ENCODE results near the gene PPP1R3F. TPM values are rescaled to one million over a fixed set of nuclear protein-coding genes. Genes with fewer than 3 reads are reported as not detected.
"Not testable (repeated sequence)": the region's sequence is repeated elsewhere in the genome, so short reads cannot be mapped to it uniquely, and the experiment has no call there.

PPP1R3F gene
- total RNA-seq, 4 donors from 2014 or later, result 2.0 to 18.7 (median 2.8) TPM

DNA sequence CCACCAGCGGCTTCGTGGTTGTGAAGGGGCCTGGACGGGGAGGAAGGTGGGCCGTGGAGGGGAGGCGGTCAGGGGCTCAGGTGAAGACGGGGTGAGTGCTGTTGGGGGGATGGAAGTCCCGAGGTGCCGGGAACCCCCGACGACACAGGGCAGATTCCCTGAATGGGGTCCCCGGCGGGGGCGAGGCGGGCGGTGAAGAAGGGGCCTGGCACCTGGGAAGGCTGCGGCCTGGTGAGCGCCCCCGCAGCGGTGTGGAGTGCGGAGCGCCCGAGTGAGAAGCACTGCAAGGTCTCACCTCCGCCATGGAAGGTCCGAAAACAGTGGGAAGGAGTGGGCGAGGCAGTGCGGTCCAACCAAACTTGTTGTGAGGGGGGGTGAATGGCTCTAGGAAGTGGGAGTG lies 62.2 kb downstream of the PPP1R3F start:
- H3K27me3 ChIP-seq; H3K4me1 ChIP-seq; in situ Hi-C loops (cut with MboI; ENCODE audit: low pct_ligation_motif_present in 1 of 4, low pct_unique_long_range_greater_than_20kb in 1 of 4, low sequenced_read_pairs in 3 of 4); H3K36me3 ChIP-seq; DNase-seq; H3K9me3 ChIP-seq; intact Hi-C loops (cut with DNase I; ENCODE audit: low total_unique reads); H3K4me3 ChIP-seq; H3K27ac ChIP-seq: not testable (repeated sequence)
- 94% methylated on average over 12 of the region's 26 CpGs; no CpG with 5 or more reads in 1 of the 2 donors for WGBS, 2 donors (ENCODE audit: low coverage in 1 of 2)

Other genes starting within 250 kb of the PPP1R3F start
- 10 to 100 TPM; 31.7 to 45.6 (median 44.7) TPM for gene TFE3, start 226.4 kb upstream of the PPP1R3F start, total RNA-seq
- gene CCDC120, start 210.8 kb upstream of the PPP1R3F start, total RNA-seq, result 10 to 100 TPM in 2 of 4 donors, 1 to 10 TPM in 2; 4.4 to 19.1 (median 9.9) TPM
- 10 to 100 TPM in 2 of 4 donors, 1 to 10 TPM in 2; 3.4 to 16.8 (median 9.2) TPM for gene PRAF2, start 195.8 kb upstream of the PPP1R3F start, total RNA-seq
- gene WDR45, start 189.9 kb upstream of the PPP1R3F start, total RNA-seq, result 100 to 1,000 TPM in 2 of 4 donors, 10 to 100 TPM in 2; 73.5 to 205 (median 117) TPM
- gene GPKOW, start 146.1 kb upstream of the PPP1R3F start, total RNA-seq, result 10 to 100 TPM; 10.7 to 21.8 (median 18.0) TPM
- gene MAGIX, start 107.0 kb upstream of the PPP1R3F start, total RNA-seq, result 10 to 100 TPM in 3 of 4 donors, 1 to 10 TPM in 1; 5.6 to 28.8 (median 12.7) TPM
- gene PLP2, start 97.9 kb upstream of the PPP1R3F start, total RNA-seq, result 10 to 100 TPM; 31.0 to 60.3 (median 43.2) TPM
- gene PRICKLE3, start 83.4 kb upstream of the PPP1R3F start, total RNA-seq, result 10 to 100 TPM; 14.5 to 40.0 (median 33.2) TPM
- gene SYP, start 69.6 kb upstream of the PPP1R3F start, total RNA-seq, result 1 to 10 TPM; 1.1 to 7.6 (median 5.0) TPM
- 1 to 10 TPM in 1 of 4 donors, under 1 TPM in 2, not detected in 1; 0.32 to 2.8 (median 0.96) TPM for gene CACNA1F, start 36.5 kb upstream of the PPP1R3F start, total RNA-seq
- 10 to 100 TPM; 11.0 to 13.7 (median 12.6) TPM for gene CCDC22, start 34.3 kb upstream of the PPP1R3F start, total RNA-seq
- gene FOXP3, start 5.1 kb upstream of the PPP1R3F start, total RNA-seq, result not detected
- not detected for gene GAGE10, start 33.9 kb downstream of the PPP1R3F start, total RNA-seq
- gene GAGE12J, start 52.2 kb downstream of the PPP1R3F start, total RNA-seq, result not detected
- gene GAGE13, start 61.8 kb downstream of the PPP1R3F start, total RNA-seq, result not detected

All from transverse colon (tissue), 4 donors.